ENCODE measurements around the gene TIGD2. TPM values are rescaled to one million over a fixed set of nuclear protein-coding genes. Genes with fewer than 3 reads are reported as not detected.
A peak's percentile ranks its signal among the peaks of the same experiment; 100 is the strongest.

The TIGD2 gene
- total RNA-seq, 2 donors from 2014 or later, result 2.2 to 2.7 TPM

DNA sequence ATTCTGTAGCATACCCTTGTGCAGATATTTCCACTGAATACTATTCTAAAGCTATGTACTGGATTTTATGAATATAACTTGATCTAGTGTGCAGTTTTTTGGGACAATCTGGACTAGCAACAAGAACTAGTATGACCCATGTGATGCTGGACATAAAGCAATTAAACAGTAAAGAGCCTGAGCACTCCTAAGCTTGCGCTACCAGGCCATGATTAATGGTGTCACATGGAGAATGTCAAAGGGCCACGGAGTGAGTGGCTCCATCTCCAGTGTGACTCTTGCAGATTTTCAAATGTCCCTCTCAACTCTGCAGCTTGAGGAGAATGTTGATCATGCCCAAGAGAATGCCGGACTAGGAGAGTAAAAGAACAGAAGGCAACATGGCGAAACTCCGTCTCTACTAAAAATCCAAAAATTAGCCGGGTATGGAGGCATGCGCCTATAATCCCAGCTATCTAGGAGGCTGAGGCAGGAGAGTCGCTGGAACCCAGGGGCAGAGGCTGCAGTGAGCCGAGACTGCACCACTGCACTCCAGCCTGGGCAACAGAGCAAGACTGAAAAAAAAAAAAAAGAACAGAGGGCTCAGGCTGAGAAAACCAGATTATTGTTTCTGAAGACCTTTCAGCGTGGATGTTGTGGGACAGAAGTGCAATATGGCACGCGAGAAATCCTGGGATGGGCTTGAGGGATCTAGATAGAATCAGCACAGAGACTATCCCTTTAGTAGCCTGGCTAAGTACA is 45.0 kb downstream of the TIGD2 start:
- DNase-seq (no peak), ATAC-seq (no peak)
- intact Hi-C loops (cut with DNase I), result no loop called here

- no peak for ATAC-seq
- no peak for DNase-seq
- intact Hi-C loops (cut with DNase I), result no loop called here
These were observed 46.2 kb downstream of the TIGD2 start for GRCh38 chr4:89157488-89158024.

GRCh38 chr4:89158884-89159503 is 47.7 kb downstream of the TIGD2 start:
- intact Hi-C loops (cut with DNase I), result no loop called here
- peak; percentile 49 to 55 for ATAC-seq

GRCh38 chr4:89160806-89161205 is 49.5 kb downstream of the TIGD2 start:
- ATAC-seq (no peak), DNase-seq (no peak)
- intact Hi-C loops (cut with DNase I), result loop anchor here in 1 of 2 donors (5.0 kb wide), 1 partner anchor 271 kb away; no protein-coding TSS in a partner anchor

More at GRCh38 chr4:89158884-89159503, 47.7 kb downstream of the TIGD2 start:
- DNase-seq, result no peak

GRCh38 chr4:89161841-89162240 is 50.5 kb downstream of the TIGD2 start:
- no peak for DNase-seq
- no peak for ATAC-seq
- intact Hi-C loops (cut with DNase I), result loop anchor here in 1 of 2 donors (5.0 kb wide), 1 partner anchor 270 kb away; no protein-coding TSS in a partner anchor

GRCh38 chr4:89162496-89162895 is 51.2 kb downstream of the TIGD2 start:
- DNase-seq (no peak), ATAC-seq (no peak)
- intact Hi-C loops (cut with DNase I), result loop anchor here in 1 of 2 donors (5.0 kb wide), 1 partner anchor 270 kb away; no protein-coding TSS in a partner anchor

DNA sequence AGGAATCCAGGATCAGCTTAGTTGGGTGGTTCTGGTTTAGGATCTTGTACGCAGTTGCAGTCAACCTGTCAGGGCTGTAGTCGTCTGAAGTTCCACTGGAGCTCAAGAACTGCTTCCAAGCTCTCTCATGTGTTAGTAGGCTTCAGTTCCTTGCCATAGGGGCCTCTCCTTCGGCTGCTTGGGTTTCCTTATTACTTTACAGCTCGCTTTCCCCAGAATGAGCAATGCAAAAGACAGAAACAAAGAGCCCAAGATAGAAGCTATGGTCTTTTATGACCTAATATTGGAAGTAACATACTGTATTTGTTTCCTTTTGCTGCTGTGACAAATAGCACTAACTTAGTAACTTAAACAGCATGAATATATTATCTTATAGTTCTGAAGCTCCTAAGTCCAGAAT is 51.7 kb downstream of the TIGD2 start:
- intact Hi-C loops (cut with DNase I), result loop anchor here in 1 of 2 donors (5.0 kb wide), 1 partner anchor 269 kb away; no protein-coding TSS in a partner anchor

GRCh38 chr4:89164400-89164799 is 53.1 kb downstream of the TIGD2 start:
- DNase-seq (no peak), ATAC-seq (no peak)
- intact Hi-C loops (cut with DNase I), result loop anchor here in 1 of 2 donors (5.0 kb wide), 1 partner anchor 268 kb away; no protein-coding TSS in a partner anchor

More for the DNA sequence above, 51.7 kb downstream of the TIGD2 start:
- DNase-seq (no peak), ATAC-seq (no peak)

Other genes starting within 250 kb of the TIGD2 start
- gene FAM13A, start 54.3 kb upstream of the TIGD2 start, total RNA-seq, result 10 to 100 TPM; 10.1 to 24.9 TPM
- 1 to 10 TPM; 5.3 to 5.7 TPM for gene GPRIN3, start 196.3 kb downstream of the TIGD2 start, total RNA-seq

Data from left cardiac atrium (tissue), 4 donors.